GM23248 (cell line): ENCODE data around the gene SEMA6A. TPM values are rescaled to one million over a fixed set of nuclear protein-coding genes. Genes with fewer than 3 reads are reported as not detected.

Source experiments
- DNase-seq: peaks from one replicate; pipeline ENCODE4 v3.0.0-alpha.2; 2015
- H2AFZ ChIP-seq: fragments of 200-600 bp; sonication (generic); 2 replicates; pipeline ENCODE4 v1.6.1; 2016; ENCODE audit warnings: antibody characterized with exemption
- H3F3A ChIP-seq: fragments of 200-600 bp; sonication (generic); 2 replicates; pipeline ENCODE4 v1.6.1; 2016; ENCODE audit warnings: mild to moderate bottlenecking, antibody characterized with exemption, mixed run types; ENCODE audit not compliant: insufficient read depth
- H3K27ac ChIP-seq: fragments of 200-600 bp; sonication (generic); 2 replicates; pipeline ENCODE4 v1.5.1; 2016; ENCODE audit warnings: mild to moderate bottlenecking
- H3K27me3 ChIP-seq: fragments of 200-600 bp; sonication (generic); replicated peaks from 2 replicates; pipeline ENCODE4 v1.6.1; 2016; ENCODE audit warnings: mild to moderate bottlenecking; ENCODE audit not compliant: insufficient read depth
- H3K36me3 ChIP-seq: fragments of 200-600 bp; sonication (generic); 2 replicates; pipeline ENCODE4 v1.6.1; 2016; ENCODE audit warnings: low read depth, mild to moderate bottlenecking
- H3K4me1 ChIP-seq: fragments of 200-600 bp; sonication (generic); 2 replicates; pipeline ENCODE4 v1.6.1; 2016; ENCODE audit warnings: mild to moderate bottlenecking; ENCODE audit not compliant: insufficient read depth
- H3K4me2 ChIP-seq: fragments of 200-600 bp; sonication (generic); one replicate; pipeline ENCODE4 v1.6.1; 2016; ENCODE audit warnings: mild to moderate bottlenecking; ENCODE audit not compliant: unreplicated experiment
- H3K4me3 ChIP-seq: fragments of 200-600 bp; sonication (generic); 2 replicates; pipeline ENCODE4 v1.5.1; 2016; ENCODE audit warnings: mild to moderate bottlenecking
- H3K79me2 ChIP-seq: fragments of 200-600 bp; sonication (generic); 2 replicates; pipeline ENCODE4 v1.6.1; 2016; ENCODE audit warnings: mild to moderate bottlenecking; ENCODE audit not compliant: insufficient read depth
- H3K9ac ChIP-seq: fragments of 200-600 bp; sonication (generic); 2 replicates; pipeline ENCODE4 v1.6.1; 2016; ENCODE audit warnings: mild to moderate bottlenecking
- H3K9me2 ChIP-seq: fragments of 200-600 bp; sonication (generic); 2 replicates; pipeline ENCODE4 v1.6.1; 2016; ENCODE audit warnings: mixed run types, mild to moderate bottlenecking, moderate library complexity; ENCODE audit not compliant: insufficient read depth
- H3K9me3 ChIP-seq: fragments of 200-600 bp; sonication (generic); one replicate; pipeline ENCODE4 v1.6.1; 2017; ENCODE audit warnings: low read depth
- H4K20me1 ChIP-seq: fragments of 200-600 bp; sonication (generic); 2 replicates; pipeline ENCODE4 v1.6.0; 2016; ENCODE audit not compliant: insufficient read depth
- EZH2 ChIP-seq: fragments of 200-600 bp; sonication (generic); IDR thresholded peaks from 2 replicates; pipeline ENCODE4 v1.6.1; 2018; ENCODE audit warnings: antibody characterized with exemption, mild to moderate bottlenecking; ENCODE audit not compliant: insufficient read depth, poor library complexity, severe bottlenecking
- EZH2phosphoT487 ChIP-seq: fragments of 200-600 bp; sonication (generic); IDR thresholded peaks from 2 replicates; pipeline ENCODE4 v1.6.1; 2018; ENCODE audit warnings: antibody characterized with exemption, moderate library complexity, mild to moderate bottlenecking, low read depth; ENCODE audit not compliant: insufficient read depth
- WGBS, 2 experiments: methylation state at CpG; one replicate each; pipeline ENCODE4 v1.1.6; 2015 to 2017; ENCODE audit warnings: low lambda C conversion rate in 2 of 2, low coverage in 1 of 2; ENCODE audit errors: missing lambda C conversion rate in 2 of 2; 5-methylcytosine and 5-hydroxymethylcytosine counted together
- in situ Hi-C: fragments of 300-500 bp; cut with MboI; formaldehyde crosslinking; loops from 2 replicates; pipeline ENCODE4 v1.15.0; 2020
- polyA plus RNA-seq: library from polyadenylated mRNA; unstranded; fragments of >200 nt; fragmentation: Nextera tagmentation; extraction: Ambion mirVana; gene quantifications from 2 replicates; pipeline ENCODE4 v1.2.1, GENCODE V29; 2016
- total RNA-seq: library from RNA; depleted of rRNA; stranded (reverse); fragments of >200 nt; shearing (Covaris generic); gene quantifications from 2 replicates; pipeline ENCODE4 v1.2.3, GENCODE V29; 2014

The SEMA6A gene
- total and polyA plus RNA-seq, 2 experiments from 2014 or later = under 0.01 to 0.79 TPM

DNA sequence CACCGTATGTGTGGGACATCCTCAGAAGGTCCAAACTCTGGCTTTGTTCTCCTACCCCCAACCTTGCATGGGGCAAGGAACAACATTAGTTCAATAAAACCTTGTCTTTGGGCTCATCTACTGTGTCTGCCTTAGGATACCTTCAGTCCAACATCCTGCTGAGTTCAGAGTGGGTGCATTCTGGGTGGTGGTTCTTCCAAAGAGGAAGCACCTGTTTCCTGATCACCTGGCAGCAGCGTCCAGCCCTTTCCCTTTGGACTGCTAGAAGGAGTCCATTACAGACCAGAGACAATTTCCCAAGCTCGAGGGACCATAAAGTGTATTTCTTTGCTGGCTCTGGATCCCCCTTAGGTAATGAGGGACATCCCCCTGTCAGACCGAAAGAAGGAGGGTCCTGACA is 154.1 kb downstream of the SEMA6A start:
- no peaks in the 10 kb centered on the region for H3K79me2 ChIP-seq
- H2AFZ ChIP-seq = no peak overlapping the region
- no peaks in the 10 kb centered on the region for H3F3A ChIP-seq
- no peaks in the 10 kb centered on the region for H3K9me3 ChIP-seq
- no peaks in the 10 kb centered on the region for H3K36me3 ChIP-seq
- H3K27me3 ChIP-seq = no peaks in the 10 kb centered on the region
- no peaks in the 10 kb centered on the region for H4K20me1 ChIP-seq
- H3K4me3 ChIP-seq = no peak overlapping the region
- H3K4me2 ChIP-seq = no peak overlapping the region
- no peak for DNase-seq
- 74 to 77% methylated on average over 4 of the region's 4 CpGs for WGBS, 2 experiments
- no peak overlapping the region for H3K9ac ChIP-seq
- in situ Hi-C loops = no loop called here
- no peaks in the 10 kb centered on the region for H3K4me1 ChIP-seq
- no peak for TF ChIP-seq EZH2
- TF ChIP-seq EZH2phosphoT487 = no peak
- no peaks in the 10 kb centered on the region for H3K9me2 ChIP-seq
- no peak overlapping the region for H3K27ac ChIP-seq

GRCh38 chr5:116419258-116419657 is 155.4 kb downstream of the SEMA6A start:
- TF ChIP-seq EZH2phosphoT487 (no peak), EZH2 (no peak)
- Histone ChIP-seq H3K27ac (no peak overlapping the region), H3K4me2 (no peak overlapping the region), H3F3A (no peaks in the 10 kb centered on the region), H2AFZ (no peak overlapping the region), H3K79me2 (no peaks in the 10 kb centered on the region), H3K4me3 (no peak overlapping the region), H3K27me3 (no peaks in the 10 kb centered on the region), H3K9me2 (no peaks in the 10 kb centered on the region), H3K9ac (no peak overlapping the region), H4K20me1 (no peaks in the 10 kb centered on the region), H3K36me3 (no peaks in the 10 kb centered on the region), H3K9me3 (no peaks in the 10 kb centered on the region), H3K4me1 (no peaks in the 10 kb centered on the region)
- WGBS, 2 experiments = 70 to 71% methylated on average over 1 of the region's 1 CpG
- in situ Hi-C loops = no loop called here
- no peak for DNase-seq

GRCh38 chr5:116418774-116419173 is 155.8 kb downstream of the SEMA6A start:
- Histone ChIP-seq H3K4me1 (no peaks in the 10 kb centered on the region), H3K79me2 (no peaks in the 10 kb centered on the region), H4K20me1 (no peaks in the 10 kb centered on the region), H3K9me2 (no peaks in the 10 kb centered on the region), H3K9ac (no peak overlapping the region), H3K36me3 (no peaks in the 10 kb centered on the region), H3K27me3 (no peaks in the 10 kb centered on the region), H3K4me3 (no peak overlapping the region), H3K4me2 (no peak overlapping the region), H3F3A (no peaks in the 10 kb centered on the region), H2AFZ (no peak overlapping the region), H3K27ac (no peak overlapping the region), H3K9me3 (no peaks in the 10 kb centered on the region)
- 61 to 63% methylated on average over 3 of the region's 3 CpGs for WGBS, 2 experiments
- in situ Hi-C loops = no loop called here
- TF ChIP-seq EZH2phosphoT487 = no peak
- no peak for TF ChIP-seq EZH2
- DNase-seq = no peak

GRCh38 chr5:116418016-116418415 is 156.6 kb downstream of the SEMA6A start:
- no peaks in the 10 kb centered on the region for H3K9me3 ChIP-seq
- H3K79me2 ChIP-seq = no peaks in the 10 kb centered on the region
- H3K4me1 ChIP-seq = no peaks in the 10 kb centered on the region
- no peak for DNase-seq
- H3K4me2 ChIP-seq = no peak overlapping the region
- H2AFZ ChIP-seq = no peak overlapping the region
- WGBS, 2 experiments = 78 to 80% methylated on average over 2 of the region's 2 CpGs
- H3F3A ChIP-seq = no peaks in the 10 kb centered on the region
- H3K4me3 ChIP-seq = no peak overlapping the region
- no peak for TF ChIP-seq EZH2phosphoT487
- no peak for TF ChIP-seq EZH2
- H3K9me2 ChIP-seq = no peaks in the 10 kb centered on the region
- H4K20me1 ChIP-seq = no peaks in the 10 kb centered on the region
- H3K36me3 ChIP-seq = no peaks in the 10 kb centered on the region
- in situ Hi-C loops = no loop called here
- H3K9ac ChIP-seq = no peak overlapping the region
- no peaks in the 10 kb centered on the region for H3K27me3 ChIP-seq
- no peak overlapping the region for H3K27ac ChIP-seq

DNA sequence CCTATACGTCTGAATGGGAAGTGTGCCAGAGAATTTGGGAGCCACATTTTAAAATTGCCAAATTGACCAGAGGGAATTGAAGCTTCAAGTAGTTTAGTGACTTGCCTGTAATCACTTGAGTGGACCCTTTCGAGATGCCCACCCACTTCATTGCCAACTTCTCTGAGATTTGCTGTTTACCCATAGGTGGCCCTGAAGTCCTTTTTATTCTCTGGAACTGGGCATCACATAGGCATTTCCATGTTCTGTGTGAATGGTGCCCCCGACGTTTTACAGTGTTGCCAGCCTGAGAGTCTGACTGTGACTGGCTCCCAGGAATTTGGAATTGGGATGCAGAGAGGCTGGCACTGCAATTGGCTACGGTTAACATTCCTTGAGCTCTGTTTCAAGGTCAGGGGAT is 158.6 kb downstream of the SEMA6A start:
- Histone ChIP-seq H3K79me2 (no peaks in the 10 kb centered on the region), H3K27ac (no peak overlapping the region), H3K27me3 (no peaks in the 10 kb centered on the region), H3K4me2 (no peak overlapping the region), H3K9ac (no peak overlapping the region), H2AFZ (no peak overlapping the region), H3K36me3 (no peaks in the 10 kb centered on the region), H3F3A (no peaks in the 10 kb centered on the region), H3K4me3 (no peak overlapping the region), H3K9me2 (no peaks in the 10 kb centered on the region), H4K20me1 (no peaks in the 10 kb centered on the region), H3K9me3 (no peaks in the 10 kb centered on the region), H3K4me1 (no peaks in the 10 kb centered on the region)
- 72 to 79% methylated on average over 5 of the region's 5 CpGs for WGBS, 2 experiments
- in situ Hi-C loops = no loop called here
- TF ChIP-seq EZH2 (no peak), EZH2phosphoT487 (no peak)
- no peak for DNase-seq
